ENCODE measurements around the gene CD9. TPM values are rescaled to one million over a fixed set of nuclear protein-coding genes. Genes with fewer than 3 reads are reported as not detected.

Gene CD9
- total and polyA plus RNA-seq, 2 donors (not counting 3 experiments of a cell fraction or from before 2014, with no cell fraction given): 379 to 1,225 TPM

- ChIA-PET POLR2A (interaction anchor here (0.6 kb wide), 2 partner anchors 51 to 154 kb away, joined by 3 to 5 read pairs; no protein-coding TSS in a partner anchor), CTCF (interaction anchor here (0.7 to 3.0 kb wide), 9 partner anchors 8 to 146 kb away, joined by 3 to 19 read pairs (median 4); no protein-coding TSS in a partner anchor)
- intact Hi-C loops (cut with micrococcal nuclease) (loop anchor here (2.0 kb wide), 1 partner anchor 17 kb away; no protein-coding TSS in a partner anchor), dilution Hi-C loops (cut with MboI; ENCODE audit: extremely low pct_ligation_motif_present, low sequenced_read_pairs) (no loop called here)
- peaks cover 96% of the 10 kb centered on the region for H3K79me2 ChIP-seq (ENCODE audit: control insufficient read depth, insufficient read depth, low read length)
- H3K9me3 ChIP-seq (replicated peaks; ENCODE audit: control insufficient read depth, insufficient read depth, low read length): no peaks in the 10 kb centered on the region
- no TSS peak for BruUV-seq (replicated peaks)
- H3K27me3 ChIP-seq (ENCODE audit: control insufficient read depth in 2 of 2, insufficient read depth in 2 of 2, low read length in 2 of 2): no peaks in the 10 kb centered on the region
- H3K9ac ChIP-seq (replicated peaks; ENCODE audit: extremely low read depth, insufficient read depth, low read length): peak overlapping the region; percentile 6
- no peak overlapping the region for H2AFZ ChIP-seq (ENCODE audit: low read depth, low read length)
- DNase-seq (ENCODE audit: low read depth, low spot score): peak; percentile 56
- peak; percentile 66 for FAIRE-seq
- H3K4me1 ChIP-seq (ENCODE audit: control insufficient read depth, extremely low read depth, insufficient read depth, low read length): peaks cover 70% of the 10 kb centered on the region
- H3K4me3 ChIP-seq (replicated peaks in 1 of 3; ENCODE audit: insufficient read depth in 1 of 3, low read depth in 1 of 3, low read length in 3 of 3): no peak overlapping the region
- H4K20me1 ChIP-seq (replicated peaks; ENCODE audit: control insufficient read depth, extremely low read depth, insufficient read depth, low read length): no peaks in the 10 kb centered on the region
- no peaks in the 10 kb centered on the region for H3K9me1 ChIP-seq (replicated peaks; ENCODE audit: control insufficient read depth, extremely low read depth, insufficient read depth, low read length)
- no peak overlapping the region for H3K4me2 ChIP-seq (ENCODE audit: insufficient read depth, low read length)
- peak overlapping the region; percentile 11 for H3K27ac ChIP-seq (ENCODE audit: insufficient read depth, low read depth, low read length)
- TF ChIP-seq FOS (IDR thresholded peaks at IDR 0.05; ENCODE audit: borderline replicate concordance, insufficient read depth, low read length) (peak; percentile 23), MYC (IDR thresholded peaks at IDR 0.05; ENCODE audit: low read depth, low read length) (no peak), EZH2 (IDR thresholded peaks at IDR 0.05; ENCODE audit: borderline replicate concordance, low read depth, low read length, severe bottlenecking) (no peak), JUN (IDR thresholded peaks at IDR 0.05; ENCODE audit: borderline replicate concordance, insufficient read depth, insufficient read length, low read depth) (peak; percentile 18), CTCF (IDR thresholded peaks at IDR 0.05; ENCODE audit: extremely low read depth in 1 of 2, insufficient read depth in 1 of 2, low read depth in 1 of 2, low read length in 2 of 2) (no peak), POLR2A (IDR thresholded peaks at IDR 0.05; ENCODE audit: low read depth, low read length) (peak; percentile 42), GATA2 (IDR thresholded peaks at IDR 0.05; ENCODE audit: insufficient read depth, insufficient read length, low read depth, low read length) (no peak), MAX (IDR thresholded peaks at IDR 0.05; ENCODE audit: insufficient read depth, insufficient read length) (no peak), POLR2AphosphoS5 (IDR thresholded peaks at IDR 0.05; ENCODE audit: insufficient read depth, low read depth, low read length) (peak; percentile 65)
- H3K36me3 ChIP-seq (ENCODE audit: control insufficient read depth in 2 of 2, extremely low read depth in 1 of 2, insufficient read depth in 2 of 2, low read length in 2 of 2): peaks cover 10 to 19% of the 10 kb centered on the region in 2 experiments
These were observed 22.0 kb downstream of the CD9 start for GRCh38 chr12:6222078-6222654.
